Keratinocyte (primary cell): ENCODE results near the gene IGF2BP1.

Experiments
- EZH2 ChIP-seq: IDR thresholded peaks from one replicate; pipeline ENCODE4 v1.6.1; 2012; ENCODE audit warnings: inconsistent platforms, mild to moderate bottlenecking, low read length, moderate library complexity
- TF ChIP-seq, protein P1 (sequence below), 3 experiments: IDR thresholded peaks in 1 of 3; conservative IDR thresholded peaks in 1 of 3; optimal IDR thresholded peaks in 1 of 3; 2 replicates in 2 of 3; 3 replicates in 1 of 3; pipeline versions ENCODE3 to v1.5.1; 2011; ENCODE audit warnings: low read length in 3 of 3, mild to moderate bottlenecking in 3 of 3, moderate library complexity in 2 of 3, control low read depth in 1 of 3, inconsistent platforms in 1 of 3; ENCODE audit not compliant: insufficient read depth in 2 of 3; ENCODE audit errors: extremely low read depth in 1 of 3

DNA sequence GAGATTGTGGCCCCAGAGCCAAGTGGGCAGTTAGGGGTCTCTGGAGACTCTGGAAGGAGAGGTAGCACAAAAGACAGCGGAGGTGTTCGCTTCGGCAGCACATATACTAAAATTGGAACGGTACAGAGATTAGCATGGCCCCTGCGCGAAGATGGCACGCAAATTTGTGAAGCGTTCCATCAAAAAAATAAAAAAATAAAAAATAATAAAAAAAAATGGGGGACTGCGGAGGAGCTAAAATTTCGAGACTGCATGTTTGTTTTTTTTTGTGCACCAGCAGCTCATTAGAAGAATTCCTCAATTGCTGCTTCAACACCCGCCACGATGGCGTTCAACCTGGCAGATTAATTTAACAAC, 39.1 kb downstream of the IGF2BP1 start:
- TF ChIP-seq, protein P1, sequence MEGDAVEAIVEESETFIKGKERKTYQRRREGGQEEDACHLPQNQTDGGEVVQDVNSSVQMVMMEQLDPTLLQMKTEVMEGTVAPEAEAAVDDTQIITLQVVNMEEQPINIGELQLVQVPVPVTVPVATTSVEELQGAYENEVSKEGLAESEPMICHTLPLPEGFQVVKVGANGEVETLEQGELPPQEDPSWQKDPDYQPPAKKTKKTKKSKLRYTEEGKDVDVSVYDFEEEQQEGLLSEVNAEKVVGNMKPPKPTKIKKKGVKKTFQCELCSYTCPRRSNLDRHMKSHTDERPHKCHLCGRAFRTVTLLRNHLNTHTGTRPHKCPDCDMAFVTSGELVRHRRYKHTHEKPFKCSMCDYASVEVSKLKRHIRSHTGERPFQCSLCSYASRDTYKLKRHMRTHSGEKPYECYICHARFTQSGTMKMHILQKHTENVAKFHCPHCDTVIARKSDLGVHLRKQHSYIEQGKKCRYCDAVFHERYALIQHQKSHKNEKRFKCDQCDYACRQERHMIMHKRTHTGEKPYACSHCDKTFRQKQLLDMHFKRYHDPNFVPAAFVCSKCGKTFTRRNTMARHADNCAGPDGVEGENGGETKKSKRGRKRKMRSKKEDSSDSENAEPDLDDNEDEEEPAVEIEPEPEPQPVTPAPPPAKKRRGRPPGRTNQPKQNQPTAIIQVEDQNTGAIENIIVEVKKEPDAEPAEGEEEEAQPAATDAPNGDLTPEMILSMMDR (optimal IDR thresholded peaks at IDR 0.05 in 1 of 3, IDR thresholded peaks at IDR 0.05 in 1 of 3, conservative IDR thresholded peaks at IDR 0.05 in 1 of 3; ENCODE audit: extremely low read depth in 1 of 3, insufficient read depth in 2 of 3, low read length in 3 of 3), result no peak
- no peak for TF ChIP-seq EZH2
